GM12873 (cell line): ENCODE data around the gene CROCC.

Source experiments
- CTCF ChIP-seq: IDR thresholded peaks from 2 replicates; pipeline ENCODE4 v1.5.1; 2012; ENCODE audit warnings: low read depth, mild to moderate bottlenecking, moderate library complexity, low read length, control low read depth; ENCODE audit not compliant: insufficient read depth; ENCODE audit errors: missing control alignments

CROCC gene

DNA sequence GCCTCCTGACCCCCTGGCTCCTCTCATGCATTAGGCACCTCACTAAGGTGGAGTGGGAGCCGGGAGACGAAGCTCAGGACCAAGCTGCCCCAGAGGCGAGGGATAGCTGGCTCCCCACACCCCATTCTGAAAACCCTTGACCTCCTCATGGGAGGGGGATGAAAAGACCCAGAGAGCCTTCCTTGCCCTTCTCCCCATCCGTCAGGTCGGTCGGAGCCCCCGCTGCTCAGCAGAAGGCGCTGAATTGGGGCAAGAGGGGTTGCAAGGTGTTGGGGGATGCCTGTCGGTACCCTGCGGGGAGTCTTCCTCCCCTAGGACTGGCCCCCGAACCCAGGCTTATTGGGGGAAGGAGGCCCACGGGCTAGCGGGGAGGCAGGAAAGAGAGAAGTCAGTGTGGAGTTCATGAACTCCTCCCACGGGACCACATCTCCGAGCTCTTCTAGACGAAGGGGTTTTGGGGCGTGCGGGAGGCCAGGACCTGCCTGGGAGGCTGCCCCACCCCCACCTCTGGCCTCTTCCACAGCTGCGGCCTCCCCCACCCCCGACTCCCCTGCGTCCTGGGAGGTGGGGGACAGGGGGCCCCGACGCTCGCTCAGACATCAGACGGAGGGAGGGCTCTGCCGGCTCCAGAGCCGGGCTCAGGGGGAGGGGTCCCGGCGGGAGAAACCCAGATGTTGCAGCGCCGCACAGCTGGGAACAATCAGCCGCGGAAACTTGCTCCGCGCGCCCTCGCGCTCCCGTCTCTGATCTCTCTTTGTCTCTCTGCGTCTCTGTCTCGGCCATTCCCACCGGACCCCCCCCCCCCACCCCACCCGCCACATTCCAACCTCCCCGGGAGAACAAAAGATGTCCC, 58.0 kb downstream of the CROCC start:
- no peak for TF ChIP-seq CTCF

- no peak for TF ChIP-seq CTCF
Observed at GRCh38 chr1:16980473-16981268, 58.9 kb downstream of the CROCC start, which contains the start of gene MFAP2. Gene MFAP2 (minus strand): TSS chr1:16980620. CDS start chr1:16978273, 2,347 bp downstream.

- no peak for TF ChIP-seq CTCF
Observed at GRCh38 chr1:16981269-16981849, 59.6 kb downstream of the CROCC start.

DNA sequence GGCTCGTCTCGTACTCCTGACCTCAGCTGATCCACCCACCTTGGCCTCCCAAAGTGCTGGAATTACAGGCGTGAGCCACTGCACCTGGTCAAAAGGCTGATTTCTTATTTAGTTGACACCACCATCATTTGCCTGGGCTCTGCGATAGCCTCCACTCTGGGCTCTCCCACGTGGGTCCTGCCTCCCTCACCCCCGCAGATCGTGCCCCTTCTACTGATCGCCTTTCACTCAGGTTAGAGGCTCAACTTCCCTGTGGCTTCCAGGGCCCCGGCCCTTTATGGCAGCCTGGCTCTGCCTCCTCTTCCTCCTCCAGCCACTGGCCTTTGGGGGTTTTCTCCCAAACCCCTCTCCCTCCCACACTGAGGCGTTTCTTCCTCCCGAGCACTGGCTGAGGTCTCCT, 61.2 kb downstream of the CROCC start:
- no peak for TF ChIP-seq CTCF

- no peak for TF ChIP-seq CTCF
Observed at GRCh38 chr1:16983649-16984048, 61.9 kb downstream of the CROCC start.

DNA sequence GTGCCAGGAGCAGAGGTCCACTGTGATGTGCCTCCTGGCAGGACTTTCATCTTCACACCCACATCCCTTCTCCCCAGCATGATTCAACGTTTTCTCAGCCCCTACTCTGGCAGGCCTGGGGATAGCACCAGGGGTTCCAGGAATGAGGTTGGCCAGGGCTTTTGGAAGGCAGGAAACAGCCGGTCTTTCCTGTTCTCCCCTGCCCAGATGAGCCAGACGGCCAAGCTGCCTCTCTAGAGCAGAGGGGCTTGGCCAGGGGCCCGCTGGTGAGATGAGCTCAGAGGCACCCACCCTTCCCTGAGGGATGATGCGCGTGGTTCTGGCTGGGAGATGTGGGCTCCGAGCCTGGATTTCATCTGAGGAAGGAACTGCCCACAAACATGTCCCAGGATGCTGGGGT, 63.0 kb downstream of the CROCC start:
- no peak for TF ChIP-seq CTCF

DNA sequence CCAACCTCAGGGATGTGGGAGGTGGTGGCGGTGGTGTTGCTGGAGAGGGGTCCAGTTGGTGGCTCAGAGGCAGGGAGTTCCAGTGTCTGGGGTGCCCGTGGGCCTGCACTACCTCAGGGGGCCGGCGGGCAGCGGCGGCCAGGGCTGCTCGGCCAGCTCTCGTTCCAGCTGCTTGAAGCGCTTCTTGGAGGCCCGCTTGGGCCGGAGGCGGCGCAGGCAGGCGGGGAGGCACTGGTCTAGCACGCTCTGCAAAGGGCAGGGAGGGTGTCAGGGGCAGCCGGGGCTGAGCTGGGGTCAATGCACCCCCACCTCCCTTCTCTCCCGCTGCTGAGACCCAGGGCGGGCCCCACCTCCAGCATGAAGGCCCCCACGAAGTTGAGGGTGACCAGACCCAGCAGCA, 64.4 kb downstream of the CROCC start:
- no peak for TF ChIP-seq CTCF
